Neural progenitor cell (in vitro differentiated cells): ENCODE measurements around the gene SFTPD.

Experiments used
- EZH2 ChIP-seq: fragments of 200-600 bp; sonication (generic); IDR thresholded peaks from 2 replicates; pipeline ENCODE4 v1.6.1; 2017; ENCODE audit warnings: antibody characterized with exemption, mild to moderate bottlenecking, moderate library complexity
- TF ChIP-seq, protein P1 (sequence below): fragments of 200-600 bp; sonication (generic); IDR thresholded peaks from 2 replicates; pipeline ENCODE4 v1.5.1; 2017; ENCODE audit warnings: antibody characterized with exemption, mild to moderate bottlenecking

DNA sequence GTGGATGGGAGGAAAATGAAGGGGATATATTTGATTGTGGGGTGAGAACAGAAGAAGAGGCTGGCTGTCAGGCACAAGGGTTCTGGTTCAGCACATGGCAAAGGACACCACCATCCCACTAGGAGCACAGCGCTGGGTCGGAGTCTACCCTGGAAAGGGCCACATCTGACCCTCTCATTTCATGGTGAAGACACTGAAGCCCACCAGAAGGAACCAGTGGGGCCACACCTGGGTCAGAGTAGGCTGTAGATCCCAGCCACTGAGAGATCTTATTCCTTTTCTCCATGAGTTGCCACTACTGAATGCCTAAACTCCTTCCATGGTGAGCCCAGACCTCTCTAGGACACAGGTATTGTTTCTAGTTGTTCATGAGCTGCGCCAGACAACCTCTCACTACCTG, 25.8 kb downstream of the SFTPD start:
- TF ChIP-seq, protein P1, sequence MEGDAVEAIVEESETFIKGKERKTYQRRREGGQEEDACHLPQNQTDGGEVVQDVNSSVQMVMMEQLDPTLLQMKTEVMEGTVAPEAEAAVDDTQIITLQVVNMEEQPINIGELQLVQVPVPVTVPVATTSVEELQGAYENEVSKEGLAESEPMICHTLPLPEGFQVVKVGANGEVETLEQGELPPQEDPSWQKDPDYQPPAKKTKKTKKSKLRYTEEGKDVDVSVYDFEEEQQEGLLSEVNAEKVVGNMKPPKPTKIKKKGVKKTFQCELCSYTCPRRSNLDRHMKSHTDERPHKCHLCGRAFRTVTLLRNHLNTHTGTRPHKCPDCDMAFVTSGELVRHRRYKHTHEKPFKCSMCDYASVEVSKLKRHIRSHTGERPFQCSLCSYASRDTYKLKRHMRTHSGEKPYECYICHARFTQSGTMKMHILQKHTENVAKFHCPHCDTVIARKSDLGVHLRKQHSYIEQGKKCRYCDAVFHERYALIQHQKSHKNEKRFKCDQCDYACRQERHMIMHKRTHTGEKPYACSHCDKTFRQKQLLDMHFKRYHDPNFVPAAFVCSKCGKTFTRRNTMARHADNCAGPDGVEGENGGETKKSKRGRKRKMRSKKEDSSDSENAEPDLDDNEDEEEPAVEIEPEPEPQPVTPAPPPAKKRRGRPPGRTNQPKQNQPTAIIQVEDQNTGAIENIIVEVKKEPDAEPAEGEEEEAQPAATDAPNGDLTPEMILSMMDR = no peak
- no peak for TF ChIP-seq EZH2
